HL-60/S4 treated with phorbol 12-myristate 13-acetate at 8.2 ng/mL for 4 days and 3 days (cell line): Measurements from ENCODE around the gene CHCHD10.

Source experiments
- in situ Hi-C: fragments of 300-500 bp; cut with MboI; formaldehyde crosslinking; loops from 2 replicates; pipeline ENCODE4 v1.15.0; 2022; ENCODE audit warnings: low sequenced_read_pairs

CHCHD10 gene

DNA sequence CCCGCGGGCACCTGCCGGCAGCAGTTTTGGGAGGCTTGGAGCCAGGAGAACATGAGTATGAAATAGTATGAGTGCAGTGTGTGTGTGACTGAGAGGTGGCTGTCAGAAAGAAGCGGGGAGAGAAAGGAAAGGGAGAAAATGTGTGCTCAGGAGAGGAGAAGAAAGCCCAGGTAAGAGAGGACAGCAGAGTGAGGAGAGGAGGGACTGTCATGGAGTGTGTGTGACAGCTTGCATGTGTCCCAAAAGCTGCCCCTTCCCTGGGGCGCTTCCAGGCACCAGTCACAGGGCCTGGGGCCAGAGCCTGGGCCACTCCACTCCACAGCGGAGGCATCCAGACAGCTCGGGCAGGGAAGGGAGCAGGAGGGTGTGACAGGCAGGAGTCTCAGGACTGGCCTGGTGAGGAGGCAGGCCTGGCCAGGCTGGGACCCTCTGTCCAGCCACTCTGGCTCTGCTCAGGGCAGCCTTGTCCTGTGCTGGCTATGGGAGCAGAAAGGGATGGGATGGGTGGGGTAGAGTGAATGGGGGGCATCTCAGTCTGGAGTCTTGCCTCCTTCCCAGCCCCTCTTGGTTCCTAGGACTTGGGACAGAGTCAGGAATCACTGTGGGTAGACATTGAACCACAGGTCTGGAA, 5.8 kb upstream of the CHCHD10 start:
- in situ Hi-C loops = no loop called here

DNA sequence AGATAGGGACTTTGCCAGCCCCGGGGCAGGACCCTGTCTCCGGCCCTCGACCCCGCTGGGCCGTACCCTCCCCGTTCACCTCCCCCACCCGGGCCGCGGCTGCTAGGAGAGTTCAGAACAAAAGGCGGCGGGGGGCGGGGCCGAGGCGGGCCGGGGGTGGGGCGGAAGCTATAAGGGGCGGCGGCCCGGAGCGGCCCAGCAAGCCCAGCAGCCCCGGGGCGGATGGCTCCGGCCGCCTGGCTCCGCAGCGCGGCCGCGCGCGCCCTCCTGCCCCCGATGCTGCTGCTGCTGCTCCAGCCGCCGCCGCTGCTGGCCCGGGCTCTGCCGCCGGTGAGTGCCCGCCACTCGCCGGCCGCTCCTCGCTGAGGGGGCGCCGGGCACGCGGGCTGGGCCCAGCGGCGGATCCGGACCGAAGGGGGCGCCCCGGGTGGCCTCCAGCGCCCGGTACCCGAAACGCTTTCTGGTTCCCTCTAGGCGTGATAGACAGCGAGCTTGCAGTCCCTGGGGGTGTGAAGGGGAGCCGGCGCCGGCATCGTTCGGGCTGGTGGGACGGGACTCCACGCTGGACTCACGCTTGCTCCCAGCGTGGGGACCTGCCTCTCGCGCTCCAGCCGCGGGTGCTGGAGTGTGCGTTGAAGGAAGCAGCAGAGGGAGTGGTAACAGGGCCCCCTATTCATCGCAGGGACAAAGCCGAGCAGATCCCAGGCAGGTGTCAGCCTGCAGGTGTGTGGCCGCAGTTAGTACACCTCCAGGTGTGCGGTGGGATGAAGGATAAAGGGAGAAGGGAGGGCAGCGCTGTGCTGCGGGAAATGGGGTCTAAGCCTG, 5.1 kb upstream of the CHCHD10 start, which contains the start of gene MMP11:
Gene MMP11, plus strand, starts transcription at position 201 of the 825 bp plus-strand sequence. Its CDS starts 22 bp downstream, at position 223.
- in situ Hi-C loops = no loop called here

DNA sequence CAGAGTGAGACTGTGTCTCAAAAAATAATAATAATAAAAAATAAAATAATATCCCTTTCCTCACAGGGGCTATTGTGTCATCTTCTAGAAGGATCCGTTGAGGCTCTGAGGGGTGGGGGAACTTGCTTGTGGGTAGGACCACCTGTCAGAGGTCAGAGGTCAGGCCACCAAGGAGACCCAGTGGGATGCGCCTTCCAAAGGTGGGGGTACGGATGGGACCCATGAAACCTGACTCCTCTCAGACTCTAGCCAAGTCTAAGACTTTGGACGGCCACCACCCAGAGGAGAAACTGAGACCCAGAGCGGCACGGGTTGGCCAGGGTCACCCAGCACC, 4.5 kb upstream of the CHCHD10 start:
- in situ Hi-C loops = no loop called here

DNA sequence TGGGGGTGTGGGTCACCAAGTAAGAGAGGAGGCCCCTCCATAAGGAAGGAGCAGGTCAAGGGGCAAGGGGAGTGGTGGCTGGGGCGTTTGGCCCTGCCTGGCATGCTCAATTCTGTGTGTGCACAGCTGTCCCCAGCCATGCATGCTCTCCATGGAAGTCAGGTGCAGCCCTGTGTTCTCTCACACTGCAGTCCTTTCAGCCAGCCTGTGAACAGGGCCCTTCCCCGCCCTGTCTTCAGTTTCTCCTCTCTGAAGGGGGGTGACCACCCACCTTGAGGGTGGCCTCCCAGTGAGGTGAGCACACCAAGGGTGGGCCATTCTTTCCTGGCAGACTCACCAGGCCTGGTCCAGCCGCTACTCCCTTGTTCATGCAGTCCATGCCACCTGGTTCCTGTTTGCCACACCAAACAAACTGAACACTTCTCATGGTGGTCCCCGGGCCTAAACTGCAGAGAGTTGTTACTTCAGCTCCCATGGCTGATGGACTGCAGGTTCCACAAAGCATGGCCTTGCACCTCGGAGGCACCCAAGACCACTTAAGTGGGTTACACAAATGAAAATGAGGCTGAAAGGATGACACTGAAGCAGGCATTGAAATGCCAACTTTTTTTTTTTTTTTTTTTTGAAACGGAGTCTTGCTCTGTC, 1.7 kb upstream of the CHCHD10 start:
- in situ Hi-C loops = no loop called here

DNA sequence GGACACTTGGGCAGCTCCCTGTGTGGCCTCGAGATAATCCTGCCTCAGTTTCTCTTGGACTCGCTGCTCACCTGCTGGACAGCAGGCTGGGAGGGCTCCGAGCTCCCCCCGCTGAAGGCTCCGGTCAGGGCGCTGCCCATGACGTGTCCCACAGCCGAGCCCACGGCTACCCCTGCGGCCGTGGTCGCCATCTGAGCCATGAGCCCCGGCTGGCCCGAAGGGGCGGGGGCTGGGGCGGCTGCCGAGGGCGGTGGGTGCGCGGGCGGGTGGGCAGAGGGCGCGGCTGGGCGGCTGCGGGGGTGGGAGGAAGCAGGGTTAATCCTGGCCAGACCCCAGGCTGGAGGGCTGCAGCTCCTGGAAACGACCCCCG, 484 bp downstream of the CHCHD10 start:
- in situ Hi-C loops = no loop called here

DNA sequence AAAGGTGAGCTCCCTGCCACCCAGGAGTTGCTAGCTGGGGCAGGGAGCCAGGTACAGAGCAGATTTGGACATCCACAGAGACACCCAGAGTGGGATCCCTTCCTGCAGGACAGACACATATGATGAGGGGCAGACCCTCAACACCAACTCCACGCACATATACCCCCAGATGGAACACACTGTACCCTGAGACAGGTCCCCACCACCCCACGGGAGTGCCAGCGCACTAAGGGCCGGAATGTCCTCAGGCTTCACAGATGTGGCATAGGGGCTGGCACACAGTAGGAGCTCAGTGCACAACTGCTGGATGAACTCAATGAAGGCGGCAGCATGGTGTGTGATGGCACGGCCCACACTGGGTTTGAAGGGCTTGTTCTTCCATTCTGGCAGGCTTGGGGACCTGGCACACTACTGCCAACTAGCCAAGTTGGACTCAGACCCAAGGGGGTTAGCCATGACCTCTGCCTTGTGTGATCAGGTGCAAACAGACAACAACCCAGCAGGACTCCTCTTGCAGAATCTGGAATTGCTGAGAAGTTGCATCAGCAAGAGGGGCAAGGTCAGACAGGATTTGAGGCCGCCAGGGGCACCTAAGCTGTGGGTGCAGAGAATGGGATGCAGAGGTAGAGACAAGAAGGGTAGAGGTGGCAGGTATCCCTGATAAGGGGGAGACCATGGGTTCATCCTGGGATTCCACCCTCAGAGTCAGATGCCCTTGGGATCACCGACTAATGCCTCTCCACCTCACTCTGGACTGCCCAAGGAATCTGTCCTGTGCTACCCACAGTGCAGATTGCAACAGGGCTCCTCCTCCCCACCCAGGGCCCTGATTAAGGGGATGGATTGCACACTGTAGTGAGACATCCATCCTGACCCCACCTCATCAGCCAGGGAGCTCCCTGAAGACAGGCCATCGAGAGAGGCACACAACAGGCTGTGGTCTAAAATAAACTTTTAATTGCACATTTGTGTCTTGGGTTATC, 2.6 kb downstream of the CHCHD10 start:
- in situ Hi-C loops = no loop called here

DNA sequence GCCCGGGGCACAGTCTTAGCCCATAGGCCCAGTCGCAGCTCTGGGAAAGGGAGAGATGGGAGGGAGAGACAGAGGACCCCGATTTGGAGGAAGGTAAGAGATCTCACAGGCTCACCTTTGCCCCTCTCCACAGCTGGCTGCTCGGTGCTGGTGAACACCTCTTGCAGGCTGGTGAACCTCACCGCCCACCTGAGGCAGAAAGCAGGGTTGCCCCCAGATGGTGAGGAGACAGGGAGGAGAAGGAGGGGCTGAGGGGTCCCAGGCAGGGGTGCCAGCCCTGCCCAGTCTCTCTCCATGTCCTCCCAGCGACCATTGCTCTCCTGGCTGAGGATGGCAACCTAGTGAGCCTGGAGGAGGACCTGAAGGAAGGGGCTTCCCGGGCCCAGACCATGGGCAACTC, 3.8 kb downstream of the CHCHD10 start:
- in situ Hi-C loops = no loop called here

DNA sequence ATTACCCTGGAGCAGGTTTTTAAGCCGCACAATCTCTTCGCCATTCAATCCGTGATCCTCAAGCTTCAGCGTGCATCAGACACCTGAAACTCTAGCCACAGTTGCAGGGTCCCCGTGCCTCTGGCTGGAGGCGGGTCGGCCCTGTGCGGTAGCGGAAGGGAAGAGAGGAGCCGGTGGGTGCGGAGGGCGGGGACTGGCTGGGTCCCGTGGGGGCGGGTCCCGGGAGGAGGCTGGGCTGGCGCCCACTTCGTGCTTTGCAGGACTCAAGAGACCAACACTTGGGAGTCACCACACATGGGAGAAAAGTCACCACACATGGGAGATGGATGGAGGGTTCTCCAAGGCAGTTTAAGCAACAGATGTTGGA, 4.2 kb downstream of the CHCHD10 start:
- in situ Hi-C loops = no loop called here

DNA sequence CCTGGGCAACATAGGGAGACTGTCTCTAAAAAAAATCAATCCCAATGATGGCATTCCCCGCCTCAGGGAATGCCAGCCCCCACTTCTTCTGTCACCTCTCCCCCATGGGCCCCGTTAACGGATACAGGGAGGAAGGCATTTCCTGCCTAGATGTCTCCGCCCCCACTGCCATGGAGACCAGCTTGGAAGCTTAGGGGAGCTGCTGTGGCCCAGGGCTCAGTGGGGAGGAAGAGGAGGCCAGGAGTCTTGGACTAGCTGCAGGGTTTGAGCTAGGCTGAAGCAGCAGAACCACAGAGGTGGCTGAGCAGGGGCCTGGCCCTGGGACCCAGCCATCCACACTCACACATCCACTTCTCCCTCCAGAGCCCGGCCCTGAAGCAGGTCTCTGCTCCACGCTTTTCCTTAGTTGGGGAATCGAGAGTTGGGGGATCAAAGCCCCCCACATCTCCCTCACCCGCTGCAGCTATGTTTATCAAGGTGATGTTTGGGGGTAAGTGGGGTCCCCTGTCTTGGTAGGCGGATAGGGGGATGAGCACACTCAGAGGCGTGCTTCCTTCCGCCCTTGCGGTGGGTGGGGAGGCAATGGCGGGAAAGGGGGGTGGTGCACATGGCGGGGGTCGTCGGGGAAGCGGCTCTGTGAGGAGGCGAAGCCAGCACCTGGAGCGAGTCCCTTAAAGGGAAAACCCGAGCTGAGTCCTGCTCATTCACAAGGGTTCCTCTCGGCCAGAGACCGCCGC, 4.8 kb downstream of the CHCHD10 start, which contains the start of gene C22orf15:
Gene C22orf15, plus strand, starts transcription at position 149 of the 737 bp plus-strand sequence. Its CDS starts 317 bp downstream, at position 466.
- in situ Hi-C loops = no loop called here

DNA sequence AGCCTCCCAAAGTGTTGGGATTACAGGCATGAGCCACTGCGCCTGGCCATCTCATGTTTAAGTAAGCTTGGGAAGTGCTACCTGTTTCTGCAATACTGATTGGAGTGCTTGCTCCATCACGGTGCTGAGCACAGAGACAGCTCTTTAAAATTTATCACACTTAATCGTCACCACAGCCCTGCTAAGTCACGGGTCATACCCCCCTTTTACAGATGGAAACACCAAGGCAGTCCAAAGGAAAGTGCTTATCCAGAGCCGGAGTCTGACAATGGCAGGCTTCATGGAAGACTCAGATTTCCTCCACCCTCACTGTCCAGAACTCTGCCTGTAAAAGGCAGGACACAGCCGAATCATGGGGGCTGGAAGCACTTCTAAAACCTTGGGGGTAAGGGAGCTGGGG, 7.7 kb downstream of the CHCHD10 start:
- in situ Hi-C loops = no loop called here

DNA sequence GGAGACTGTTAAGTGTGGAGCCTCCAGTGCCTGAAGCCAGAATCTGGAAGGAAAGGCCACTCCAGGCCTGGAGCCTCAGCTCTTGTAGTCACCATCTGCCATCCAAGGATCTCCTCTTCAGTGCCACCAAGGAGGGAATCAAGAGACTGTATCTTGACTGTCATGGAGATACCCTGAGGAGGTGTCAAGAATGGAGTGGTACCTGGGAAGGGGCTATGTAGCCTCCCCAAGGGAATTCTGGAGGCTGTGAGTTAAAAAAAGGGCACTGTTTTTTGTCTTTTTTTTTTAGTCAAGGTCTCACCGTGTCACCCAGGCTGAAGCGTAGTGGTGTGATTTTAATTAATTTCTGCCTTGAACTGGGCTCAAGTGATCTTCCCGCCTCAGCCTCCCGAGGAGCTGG, 8.2 kb downstream of the CHCHD10 start:
- in situ Hi-C loops = no loop called here

DNA sequence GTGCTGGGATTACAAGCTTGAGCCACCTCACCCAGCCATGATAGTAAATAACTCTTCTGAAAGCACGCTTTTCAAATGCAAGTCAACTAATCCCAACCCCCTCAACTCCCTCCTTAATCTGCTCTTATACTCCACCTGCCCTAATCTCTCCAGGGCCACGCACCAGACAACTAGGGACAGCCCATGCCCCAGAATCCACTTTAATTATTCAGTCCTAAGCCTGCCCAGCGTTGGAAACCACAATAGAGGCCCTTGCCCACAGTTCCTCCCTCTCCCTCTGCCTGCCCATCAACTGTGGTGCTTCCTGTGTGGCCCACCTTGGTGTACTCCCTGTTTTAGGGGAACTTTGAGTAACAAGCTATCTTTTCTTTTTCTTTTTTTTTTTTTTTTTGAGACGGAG, 10.9 kb downstream of the CHCHD10 start:
- in situ Hi-C loops = no loop called here

DNA sequence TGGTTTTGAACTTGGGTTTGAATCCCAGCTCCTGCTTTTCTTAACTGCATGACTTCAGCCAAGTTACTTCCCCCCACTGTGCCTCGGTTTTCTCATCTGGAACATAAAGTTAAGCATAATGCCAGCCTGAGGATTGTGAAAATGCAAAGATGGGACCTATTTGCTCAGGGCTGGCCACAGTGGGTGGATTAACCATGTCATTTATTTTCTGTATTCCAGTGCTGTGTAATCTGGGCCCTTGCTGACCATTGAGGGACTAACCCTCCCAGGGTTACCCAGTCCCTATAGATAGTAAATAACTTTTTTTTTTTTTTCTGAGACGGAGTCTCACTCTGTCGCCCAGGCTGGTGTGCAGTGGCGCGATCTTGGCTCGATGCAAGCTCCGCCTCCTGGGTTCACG, 12.1 kb downstream of the CHCHD10 start:
- in situ Hi-C loops = no loop called here

DNA sequence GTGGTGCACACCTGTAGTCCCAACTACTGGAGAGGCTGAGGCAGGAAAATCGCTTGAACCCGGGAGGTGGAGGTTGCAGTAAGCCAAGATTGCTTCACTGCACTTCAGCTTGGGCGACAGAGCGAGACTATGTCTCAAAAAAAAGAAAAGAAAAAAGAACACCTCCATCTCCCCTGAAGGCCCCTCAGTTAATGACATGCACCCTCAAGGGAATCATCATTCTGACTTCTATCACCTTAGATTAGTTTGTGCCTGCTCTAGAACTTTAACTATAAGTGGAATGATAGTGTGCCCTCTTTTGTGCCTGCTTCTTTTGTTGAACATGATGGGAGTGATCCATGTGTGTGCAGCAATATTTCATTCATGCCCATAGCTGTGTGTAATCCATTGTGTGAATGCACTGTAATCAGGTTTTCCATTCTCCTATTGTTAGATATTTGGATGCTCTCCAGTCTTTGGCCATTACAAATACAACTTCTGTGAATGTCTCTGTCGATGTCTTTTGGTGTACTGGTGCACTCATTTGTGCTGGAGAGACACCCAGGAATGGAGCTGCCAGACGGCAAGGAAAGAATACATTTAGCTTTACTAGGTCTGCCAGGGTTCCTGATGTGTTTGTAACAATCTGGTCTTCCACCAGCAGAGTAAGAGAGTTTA, 12.7 kb downstream of the CHCHD10 start:
- in situ Hi-C loops = no loop called here

DNA sequence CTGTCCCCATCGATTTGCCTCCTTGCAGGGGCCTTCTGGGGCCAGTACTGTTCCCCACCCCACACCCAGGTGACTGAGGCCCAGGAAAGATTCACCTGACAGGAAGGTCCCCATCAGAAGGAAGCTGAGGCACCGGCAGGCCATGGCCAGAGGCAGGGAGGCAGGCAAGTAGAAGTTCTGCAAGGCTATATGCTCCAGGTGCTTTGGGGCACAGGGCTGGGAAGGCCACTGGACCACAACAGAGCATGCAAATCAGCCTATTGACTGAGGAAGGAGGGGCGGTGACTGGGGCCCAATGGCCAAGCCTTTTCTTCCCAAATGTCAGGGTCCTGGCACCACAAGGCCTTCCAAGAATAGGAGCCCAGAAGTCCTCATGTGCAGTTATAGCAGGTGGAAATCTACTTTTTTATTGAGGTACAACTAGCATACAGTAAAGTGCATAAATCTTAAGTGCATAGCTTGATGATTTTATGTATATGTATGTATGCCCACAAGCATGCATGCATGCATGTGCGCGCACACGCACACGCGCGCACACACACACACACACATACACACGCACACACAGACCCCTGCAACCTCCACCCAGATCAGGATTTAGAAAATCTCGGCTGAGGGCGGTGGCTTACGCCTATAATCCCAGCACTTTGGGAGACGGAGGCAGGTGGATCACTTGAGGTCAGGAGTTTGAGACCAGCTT, 13.4 kb downstream of the CHCHD10 start, which contains the start of gene VPREB3:
Gene VPREB3, minus strand, starts transcription at position 206 of the 700 bp plus-strand sequence. Its CDS starts 62 bp downstream, at position 144.
- in situ Hi-C loops = no loop called here

DNA sequence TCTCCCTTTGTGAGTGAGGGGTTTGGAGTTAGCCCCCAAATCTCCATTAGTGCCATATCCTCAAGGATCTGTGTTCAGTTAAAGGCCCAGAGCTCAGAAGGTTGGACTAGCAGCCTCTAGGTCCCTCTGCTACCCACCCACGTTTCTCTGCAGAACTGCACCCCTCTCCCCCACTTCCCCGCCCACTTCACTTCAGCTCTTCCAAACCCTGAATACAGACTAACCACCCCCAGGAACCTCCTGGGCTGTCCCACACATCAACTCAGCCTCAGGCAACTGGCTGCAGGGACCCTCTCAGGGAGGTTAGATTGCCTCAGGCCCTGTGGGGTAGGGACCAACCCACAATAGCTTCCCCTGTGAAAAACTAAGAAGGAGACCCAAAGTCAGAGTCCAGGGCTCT, 14.4 kb downstream of the CHCHD10 start:
- in situ Hi-C loops = no loop called here

DNA sequence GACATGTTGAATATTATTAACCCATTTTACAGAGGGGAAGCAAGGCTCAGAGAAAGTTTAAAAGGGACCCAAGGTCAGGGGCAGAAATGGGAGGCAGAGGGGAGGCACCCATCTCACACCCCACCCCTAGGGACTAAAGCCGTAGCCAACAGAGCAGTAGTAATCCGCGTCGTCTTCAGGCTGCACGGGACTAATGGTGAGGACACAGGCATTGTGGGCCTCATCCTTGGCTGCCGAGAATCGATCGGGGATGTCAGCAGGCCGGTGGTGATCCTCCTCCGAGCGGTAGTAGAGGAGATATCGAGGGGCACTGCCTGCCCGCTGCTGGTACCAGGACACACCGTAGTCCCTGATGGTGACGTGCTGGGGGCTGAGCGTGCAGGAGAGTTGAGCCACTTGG, 15.0 kb downstream of the CHCHD10 start:
- in situ Hi-C loops = no loop called here

DNA sequence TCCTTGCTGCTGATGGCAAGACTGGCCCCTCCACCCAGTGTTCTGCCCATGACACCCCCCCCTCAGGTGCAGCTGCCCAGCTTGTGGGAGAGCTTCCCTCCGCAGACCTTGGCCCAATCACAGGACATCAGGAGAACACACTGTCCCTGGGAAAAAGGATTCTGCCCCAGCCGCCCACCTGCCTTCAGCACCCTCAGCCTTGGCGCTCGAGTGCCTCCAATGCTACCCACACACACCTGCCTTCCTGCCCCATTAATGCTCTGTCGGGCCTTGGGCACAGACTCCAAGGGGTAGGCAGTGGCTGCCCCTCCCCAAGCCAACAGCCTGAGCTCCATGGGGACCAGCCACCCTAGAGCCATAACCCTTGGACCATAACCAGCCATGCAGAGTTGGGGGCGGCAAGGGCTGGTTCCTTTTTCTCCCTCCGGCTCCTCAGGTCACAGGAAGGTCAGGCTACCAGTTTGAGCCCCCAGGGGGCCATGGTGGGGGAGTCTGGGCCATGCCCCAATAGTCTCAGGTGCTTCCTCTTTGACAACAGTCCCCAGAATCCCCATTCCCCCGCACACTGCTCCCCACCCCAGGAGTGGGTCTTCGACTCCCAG, 15.6 kb downstream of the CHCHD10 start:
- in situ Hi-C loops = no loop called here
